Islet precursor cell (in vitro differentiated cells): Measurements from ENCODE around the gene SLC44A5.
"Not testable (repeated sequence)": the region's sequence is repeated elsewhere in the genome, so short reads cannot be mapped to it uniquely, and the experiment has no call there.

Experiments
- DNase-seq: peaks from one replicate; pipeline ENCODE4 v3.0.0-alpha.2; 2018

The SLC44A5 gene

GRCh38 chr1:75611014-75611413, at the start of gene SLC44A5:
SLC44A5 (minus strand) TSS chr1:75611114; CDS start chr1:75541447, 69,667 bp downstream.
- no peak for DNase-seq

- no peak for DNase-seq
Measured at GRCh38 chr1:75655931-75656330, 45.0 kb upstream of the SLC44A5 start.

- DNase-seq, result not testable (repeated sequence)
Measured at GRCh38 chr1:75647183-75647582, 36.3 kb upstream of the SLC44A5 start.

DNA sequence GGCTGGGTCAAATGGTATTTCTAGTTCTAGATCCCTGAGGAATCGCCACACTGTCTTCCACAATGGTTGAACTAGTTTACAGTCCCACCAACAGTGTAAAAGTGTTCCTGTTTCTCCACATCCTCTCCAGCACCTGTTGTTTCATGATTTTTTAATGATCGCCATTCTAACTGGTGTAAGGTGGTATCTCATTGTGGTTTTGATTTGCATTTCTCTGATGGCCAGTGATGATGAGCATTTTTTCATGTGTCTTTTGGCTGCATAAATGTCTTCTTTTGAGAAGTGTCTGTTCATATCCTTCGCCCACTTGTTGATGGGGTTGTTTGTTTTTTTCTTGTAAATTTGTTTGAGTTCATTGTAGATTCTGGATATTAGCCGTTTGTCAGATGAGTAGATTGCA, 34.2 kb upstream of the SLC44A5 start:
- DNase-seq, result not testable (repeated sequence)

GRCh38 chr1:75643460-75643859, 32.5 kb upstream of the SLC44A5 start:
- DNase-seq, result no peak

DNA sequence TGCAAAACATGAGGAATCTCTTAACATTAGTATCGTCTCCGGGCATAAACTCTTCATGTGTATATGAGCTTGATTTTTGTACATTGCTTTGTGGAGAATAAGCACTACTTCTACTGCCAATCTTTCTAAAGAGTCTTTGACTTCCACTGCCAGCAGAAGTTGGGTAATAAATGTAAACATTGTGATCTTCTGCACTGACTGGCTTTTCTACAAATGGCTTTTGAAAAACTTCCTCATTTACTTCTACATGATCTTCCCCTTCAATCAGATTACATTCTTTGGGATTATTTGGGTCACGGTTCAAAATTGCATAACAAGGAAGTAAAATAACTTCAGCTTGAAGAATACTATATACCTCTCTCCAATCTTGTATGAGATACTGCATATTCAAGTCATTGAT, 30.4 kb upstream of the SLC44A5 start:
- no peak for DNase-seq

- no peak for DNase-seq
Measured at GRCh38 chr1:75640137-75640536, 29.2 kb upstream of the SLC44A5 start.

GRCh38 chr1:75632350-75632949, 21.5 kb upstream of the SLC44A5 start:
- no peak for DNase-seq

DNA sequence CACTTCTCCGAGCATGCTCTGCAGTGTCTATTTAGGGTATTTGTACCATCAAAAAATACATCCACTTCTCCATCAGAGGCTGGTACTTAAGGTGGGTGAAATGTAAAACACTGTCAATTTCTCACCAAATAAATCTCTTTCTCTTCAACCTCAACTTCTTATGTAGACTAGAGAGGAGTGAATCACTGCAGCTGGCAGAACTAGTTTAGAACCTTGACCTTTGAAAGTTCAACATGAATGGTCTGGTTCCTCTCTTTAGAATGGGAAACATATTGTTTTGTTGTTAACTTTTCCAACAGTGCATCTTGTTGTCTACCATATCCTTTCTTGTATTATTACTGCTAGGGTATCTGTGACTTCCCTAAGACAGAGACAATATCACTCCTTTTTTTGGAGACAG, 20.1 kb upstream of the SLC44A5 start:
- no peak for DNase-seq

DNA sequence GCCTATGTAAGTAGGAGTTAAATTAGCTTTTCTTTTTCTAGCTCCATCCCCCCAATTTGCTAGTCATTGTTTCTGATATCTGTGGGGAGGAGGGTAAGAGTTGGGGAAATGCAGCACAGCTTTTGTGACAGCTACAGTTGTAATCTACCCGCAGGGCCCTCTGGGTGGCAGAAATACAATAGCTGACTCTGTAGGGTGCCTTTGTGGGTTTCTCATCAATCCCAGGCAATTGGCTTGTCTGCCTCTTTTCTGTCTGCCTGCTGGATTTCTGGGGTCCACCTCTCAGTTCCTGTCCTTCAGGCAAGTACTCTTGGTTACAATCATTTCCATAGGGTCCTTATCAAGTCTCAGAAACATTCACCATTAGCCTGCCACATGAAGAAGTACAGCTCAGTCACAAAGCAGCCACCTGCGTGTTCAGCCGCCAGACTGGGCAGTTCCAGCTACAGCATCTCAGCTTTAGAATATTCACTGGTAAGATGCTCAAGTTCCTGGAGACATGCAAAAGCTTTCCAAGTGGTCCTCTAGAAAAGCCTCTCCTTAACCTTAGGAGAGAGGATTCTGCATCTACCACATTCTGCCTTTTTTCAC, 19.2 kb upstream of the SLC44A5 start:
- DNase-seq, result no peak

- no peak for DNase-seq
Measured at GRCh38 chr1:75625795-75626194, 14.9 kb upstream of the SLC44A5 start.

- no peak for DNase-seq
Measured at GRCh38 chr1:75618382-75618781, 7.5 kb upstream of the SLC44A5 start.

- DNase-seq, result peak; percentile 82
Measured at GRCh38 chr1:75616436-75617433, 5.8 kb upstream of the SLC44A5 start.

GRCh38 chr1:75615613-75616435, 4.9 kb upstream of the SLC44A5 start:
- peak; percentile 73 for DNase-seq

DNA sequence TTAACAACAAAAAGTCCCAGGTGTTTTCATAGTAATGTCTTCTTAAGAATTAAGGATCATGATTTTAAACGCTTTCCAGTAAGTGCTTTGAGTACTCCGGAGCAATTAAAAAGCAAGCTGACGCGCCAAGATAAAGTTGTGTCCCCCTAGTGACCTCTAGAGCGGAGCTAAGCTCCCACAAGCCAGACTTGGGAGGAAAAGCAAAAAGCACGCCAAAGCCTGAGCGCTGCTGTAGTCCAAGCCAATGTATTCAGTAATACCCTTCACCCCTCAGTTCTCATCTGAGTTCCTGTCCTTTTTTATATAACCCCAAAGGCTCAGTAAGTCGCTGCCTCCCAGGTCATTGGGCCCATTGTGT, 3.5 kb upstream of the SLC44A5 start:
- no peak for DNase-seq

DNA sequence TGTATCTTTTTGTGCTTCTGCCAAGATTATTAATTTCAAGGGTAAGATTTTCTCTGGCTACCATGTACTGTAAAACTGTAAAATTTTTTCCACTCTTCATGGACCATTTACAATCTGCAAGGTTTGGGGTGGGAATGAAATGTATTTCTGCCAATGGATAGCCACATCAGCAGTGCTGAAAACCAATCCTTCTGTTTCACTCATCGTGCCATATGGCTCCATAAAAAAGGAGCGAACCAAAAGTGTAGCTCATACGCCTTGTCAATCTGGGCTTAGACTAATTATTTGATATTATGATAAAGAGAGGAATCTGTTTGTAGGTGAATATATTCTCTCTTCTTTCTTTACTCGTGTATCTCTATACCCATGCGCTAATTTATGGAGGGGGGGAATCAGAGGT, 3.0 kb upstream of the SLC44A5 start:
- no peak for DNase-seq

DNA sequence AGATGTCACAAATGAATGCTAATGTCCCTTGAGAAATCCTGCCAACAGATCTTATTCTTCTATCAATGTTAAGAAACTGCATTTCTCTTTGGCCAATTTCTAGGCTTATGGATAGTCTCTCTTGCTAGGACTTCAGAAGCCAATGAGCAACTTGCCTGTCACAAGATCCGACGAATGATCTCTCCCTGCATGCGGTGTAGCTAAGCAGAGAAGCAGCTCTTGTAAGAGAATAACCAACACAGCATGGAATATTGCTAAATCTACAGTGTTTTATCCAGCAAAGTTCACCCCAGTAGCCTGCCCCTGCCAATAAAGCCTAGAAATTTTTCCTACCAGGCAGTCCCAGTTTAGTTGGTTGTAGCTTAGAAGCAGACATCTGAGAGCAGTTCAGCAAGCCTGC, 2.1 kb upstream of the SLC44A5 start:
- no peak for DNase-seq

GRCh38 chr1:75602486-75602885, 8.4 kb downstream of the SLC44A5 start:
- no peak for DNase-seq

GRCh38 chr1:75600781-75601180, 10.1 kb downstream of the SLC44A5 start:
- DNase-seq, result no peak

DNA sequence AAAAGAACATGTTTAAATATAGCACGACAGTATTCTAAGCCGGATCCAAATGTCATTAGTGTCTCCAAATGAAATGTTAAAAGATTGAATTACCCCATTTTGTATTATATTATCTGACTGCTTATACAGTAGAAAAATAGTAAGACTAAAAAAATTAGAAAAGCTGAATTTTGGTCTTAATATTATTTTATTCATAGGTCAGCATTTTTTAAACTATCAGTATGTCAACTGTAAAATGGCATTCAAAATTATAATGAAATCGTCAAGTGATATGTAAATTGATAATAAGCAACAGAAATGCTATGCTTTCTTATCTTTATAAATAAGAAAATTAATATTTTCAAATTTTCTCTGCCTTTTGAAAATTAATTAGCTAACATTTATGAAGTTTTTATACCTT, 16.6 kb downstream of the SLC44A5 start:
- DNase-seq, result no peak

- not testable (repeated sequence) for DNase-seq
Measured at GRCh38 chr1:75593457-75593856, 17.5 kb downstream of the SLC44A5 start.

DNA sequence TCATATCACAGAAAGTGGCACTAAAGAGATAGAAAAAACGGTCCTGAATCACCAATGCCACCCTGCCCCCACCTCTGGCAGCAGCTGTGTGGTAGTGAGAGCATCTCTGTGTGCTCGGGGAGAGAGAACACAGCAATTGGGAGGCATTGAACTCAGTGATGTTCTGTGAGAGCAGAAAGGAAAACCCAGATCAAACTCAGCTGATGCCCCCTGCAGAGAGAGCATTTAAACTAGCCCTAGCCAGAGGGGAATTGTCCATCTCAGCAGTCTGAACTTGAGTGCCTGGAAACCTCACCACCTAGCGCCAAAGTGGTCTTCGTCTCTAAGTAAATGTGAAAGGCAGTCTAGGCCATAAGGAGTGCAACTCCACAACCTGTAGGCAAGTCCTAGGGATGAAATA, 21.3 kb downstream of the SLC44A5 start:
- no peak for DNase-seq
